ES-I3 (cell line): Measurements from ENCODE around the gene LAMC2.

ENCODE experiments used
- H3K36me3 ChIP-seq: 2 replicates; pipeline ENCODE4 v1.6.1; 2013; ENCODE audit warnings: mild to moderate bottlenecking, low read length, control low read depth, moderate library complexity; ENCODE audit not compliant: insufficient read depth
- H3K4me1 ChIP-seq: 2 replicates; pipeline ENCODE4 v1.6.1; 2013; ENCODE audit warnings: mild to moderate bottlenecking, control low read depth, low read length; ENCODE audit not compliant: insufficient read depth
- H3K9ac ChIP-seq: 2 replicates; pipeline ENCODE4 v1.6.1; 2013; ENCODE audit warnings: low read depth, mild to moderate bottlenecking, low read length, moderate library complexity
- H3K9me3 ChIP-seq: 2 replicates; pipeline ENCODE4 v1.6.1; 2013; ENCODE audit warnings: mild to moderate bottlenecking, low read length, moderate library complexity; ENCODE audit not compliant: control insufficient read depth, insufficient read depth

LAMC2 gene

GRCh38 chr1:183241471-183241870 is 55.4 kb downstream of the LAMC2 start:
- Histone ChIP-seq H3K4me1 (no peaks in the 10 kb centered on the region), H3K9ac (no peak overlapping the region), H3K36me3 (no peaks in the 10 kb centered on the region; the same call in none of the 2 replicates), H3K9me3 (no peaks in the 10 kb centered on the region)

- H3K9ac ChIP-seq, result no peak overlapping the region
- H3K36me3 ChIP-seq, result no peaks in the 10 kb centered on the region; the same call in none of the 2 replicates
Observed at GRCh38 chr1:183242556-183242955, 56.5 kb downstream of the LAMC2 start.

GRCh38 chr1:183243161-183244050 is 57.3 kb downstream of the LAMC2 start:
- H3K9me3 ChIP-seq, result no peaks in the 10 kb centered on the region
- H3K9ac ChIP-seq, result no peak overlapping the region
- no peaks in the 10 kb centered on the region for H3K4me1 ChIP-seq
- H3K36me3 ChIP-seq, result no peaks in the 10 kb centered on the region; the same call in none of the 2 replicates

More at GRCh38 chr1:183242556-183242955, 56.5 kb downstream of the LAMC2 start:
- Histone ChIP-seq H3K9me3 (no peaks in the 10 kb centered on the region), H3K4me1 (no peaks in the 10 kb centered on the region)

GRCh38 chr1:183244466-183244865 is 58.4 kb downstream of the LAMC2 start:
- Histone ChIP-seq H3K36me3 (no peaks in the 10 kb centered on the region; the same call in none of the 2 replicates), H3K9ac (no peak overlapping the region), H3K4me1 (no peaks in the 10 kb centered on the region), H3K9me3 (no peaks in the 10 kb centered on the region)

DNA sequence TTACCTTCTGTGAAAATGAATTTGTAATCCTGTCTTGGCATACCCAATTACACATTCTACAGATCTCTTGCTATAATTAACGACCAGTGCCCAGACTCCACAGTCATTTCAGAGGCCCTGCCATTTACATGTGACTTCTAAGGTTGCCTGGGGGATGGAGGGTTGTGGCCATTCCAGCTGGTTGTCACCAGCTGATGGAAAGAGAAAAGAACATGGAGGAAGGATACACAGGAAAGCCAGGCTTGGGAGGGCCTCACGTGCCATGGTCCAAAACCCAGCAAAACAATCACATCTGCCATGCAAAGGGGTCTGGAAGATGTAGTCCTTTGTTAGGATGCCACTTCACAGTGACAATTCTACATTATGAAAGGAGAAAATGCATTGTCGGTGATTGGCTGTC is 59.3 kb downstream of the LAMC2 start:
- no peaks in the 10 kb centered on the region for H3K4me1 ChIP-seq
- H3K9ac ChIP-seq, result no peak overlapping the region
- no peaks in the 10 kb centered on the region for H3K9me3 ChIP-seq
- no peaks in the 10 kb centered on the region; the same call in 1 of the 2 replicates for H3K36me3 ChIP-seq

- Histone ChIP-seq H3K36me3 (no peaks in the 10 kb centered on the region), H3K9ac (no peak overlapping the region), H3K9me3 (peaks cover 3% of the 10 kb centered on the region), H3K4me1 (no peaks in the 10 kb centered on the region)
Observed at GRCh38 chr1:183246436-183246835, 60.4 kb downstream of the LAMC2 start.

DNA sequence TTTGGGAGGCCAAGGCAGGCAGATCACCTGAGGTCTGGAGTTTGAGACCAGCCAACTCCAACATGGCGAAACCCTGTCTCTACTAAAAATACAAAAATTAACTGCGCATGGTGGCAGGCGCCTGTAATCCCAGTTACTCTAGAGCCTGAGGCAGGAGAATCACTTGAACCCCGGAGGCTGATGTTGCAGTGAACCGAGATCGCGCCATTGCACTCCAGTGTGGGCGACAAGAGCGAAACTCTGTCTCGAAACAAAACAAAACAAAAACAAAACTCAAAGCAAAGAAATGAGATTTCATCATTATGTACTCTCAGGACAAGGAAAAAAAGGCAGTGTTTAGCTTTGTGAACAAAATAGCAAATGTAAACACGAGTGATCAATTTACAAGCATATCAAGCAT is 61.0 kb downstream of the LAMC2 start:
- H3K4me1 ChIP-seq, result no peaks in the 10 kb centered on the region
- peaks cover 3% of the 10 kb centered on the region for H3K9me3 ChIP-seq
- no peak overlapping the region for H3K9ac ChIP-seq
- H3K36me3 ChIP-seq, result no peaks in the 10 kb centered on the region

GRCh38 chr1:183247484-183247883 is 61.4 kb downstream of the LAMC2 start:
- Histone ChIP-seq H3K4me1 (no peaks in the 10 kb centered on the region), H3K9ac (no peak overlapping the region), H3K9me3 (peaks cover 3% of the 10 kb centered on the region), H3K36me3 (no peaks in the 10 kb centered on the region)

DNA sequence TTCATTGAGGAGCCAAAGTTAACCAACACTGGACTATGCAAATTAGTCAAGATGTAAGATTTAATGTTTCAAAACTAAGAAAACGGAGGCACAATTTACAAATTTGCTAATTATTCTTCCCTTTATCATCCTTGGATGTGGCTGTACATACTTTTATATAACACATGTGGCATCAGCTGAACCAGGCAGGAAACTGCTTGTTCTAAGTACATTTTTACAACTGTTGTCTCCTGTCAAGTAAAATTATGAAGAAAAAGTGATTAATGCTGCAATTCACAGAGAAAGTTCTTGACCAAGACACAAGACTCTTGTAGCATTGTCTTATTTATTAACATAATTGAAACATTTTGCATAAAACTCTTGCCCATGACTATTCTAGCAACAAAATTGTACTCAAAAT is 61.9 kb downstream of the LAMC2 start:
- no peak overlapping the region for H3K9ac ChIP-seq
- peaks cover 3% of the 10 kb centered on the region for H3K9me3 ChIP-seq
- no peaks in the 10 kb centered on the region for H3K4me1 ChIP-seq
- no peaks in the 10 kb centered on the region for H3K36me3 ChIP-seq

- no peak overlapping the region for H3K9ac ChIP-seq
- peaks cover 3% of the 10 kb centered on the region for H3K9me3 ChIP-seq
- no peaks in the 10 kb centered on the region for H3K36me3 ChIP-seq
- H3K4me1 ChIP-seq, result no peaks in the 10 kb centered on the region
Observed at GRCh38 chr1:183248989-183249691, 63.1 kb downstream of the LAMC2 start.

DNA sequence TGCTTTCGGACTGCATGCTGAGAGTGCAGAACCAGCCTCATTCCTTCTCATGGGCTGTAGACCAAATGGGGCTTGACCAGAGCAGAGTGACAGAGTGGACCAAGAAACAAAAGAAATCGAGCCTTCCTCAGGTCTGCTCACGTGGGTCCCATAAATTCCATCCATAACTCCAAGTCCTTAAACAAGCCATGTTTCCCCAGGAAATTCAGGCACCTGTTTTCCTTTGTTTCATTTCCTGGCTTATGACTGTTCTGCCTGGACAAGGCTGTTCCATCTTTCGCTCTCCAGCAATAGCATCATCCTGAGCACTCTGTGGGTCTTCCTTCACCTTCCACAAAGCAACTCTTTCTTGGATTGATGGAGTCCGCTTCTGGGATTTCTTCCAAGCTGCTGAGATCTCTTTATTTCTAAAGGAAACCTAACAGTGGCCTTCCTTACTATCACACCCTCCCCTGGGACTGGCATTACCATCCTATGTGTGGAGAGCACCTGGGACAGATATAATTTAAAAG is 63.9 kb downstream of the LAMC2 start:
- H3K9me3 ChIP-seq, result peaks cover 7% of the 10 kb centered on the region
- H3K36me3 ChIP-seq, result no peaks in the 10 kb centered on the region
- no peaks in the 10 kb centered on the region for H3K4me1 ChIP-seq
- no peak overlapping the region for H3K9ac ChIP-seq

DNA sequence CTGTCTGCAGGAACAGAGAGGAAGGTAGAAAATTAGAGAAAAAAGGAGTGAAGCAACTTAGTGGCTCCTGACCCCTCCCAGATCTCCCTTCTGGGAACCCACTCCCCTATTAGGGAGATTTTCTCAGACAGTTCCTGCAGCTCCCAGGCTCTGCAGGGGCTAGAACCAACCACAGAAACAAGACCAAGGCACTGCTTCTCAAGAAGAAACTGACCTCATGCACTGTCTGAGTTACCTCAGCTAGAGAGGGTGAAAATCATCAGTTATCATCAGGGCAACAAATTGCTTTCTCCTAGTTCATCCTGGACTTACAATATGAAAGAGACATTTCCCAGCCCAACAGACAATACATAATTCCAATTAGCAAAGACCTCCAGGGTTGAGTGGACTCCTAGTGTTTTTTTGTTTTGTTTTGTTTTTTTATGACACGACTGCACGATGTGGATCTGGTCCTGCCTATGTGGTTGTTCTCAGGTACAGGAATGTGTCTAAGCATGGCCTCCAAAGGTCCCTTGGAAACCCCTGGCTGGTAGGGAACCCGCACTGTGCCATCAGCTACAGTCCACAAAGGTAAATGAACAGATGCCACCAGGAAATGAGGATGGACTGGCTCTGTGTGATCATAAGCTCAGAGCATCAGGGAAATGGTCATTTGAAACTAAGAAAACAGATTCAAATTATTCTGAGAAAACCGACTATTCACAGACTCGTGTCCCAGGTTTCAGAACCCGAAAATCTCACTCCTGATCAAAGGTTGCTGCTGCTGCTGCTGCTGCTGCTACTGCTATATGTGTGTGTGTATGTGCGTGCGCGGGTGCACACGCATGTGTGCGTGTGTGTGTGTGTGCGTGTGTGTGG is 65.3 kb downstream of the LAMC2 start:
- peaks cover 10% of the 10 kb centered on the region for H3K9me3 ChIP-seq
- H3K9ac ChIP-seq, result no peak overlapping the region
- no peaks in the 10 kb centered on the region for H3K36me3 ChIP-seq
- H3K4me1 ChIP-seq, result no peaks in the 10 kb centered on the region

GRCh38 chr1:183251959-183252450 is 65.9 kb downstream of the LAMC2 start:
- peaks cover 10% of the 10 kb centered on the region for H3K9me3 ChIP-seq
- no peaks in the 10 kb centered on the region for H3K4me1 ChIP-seq
- no peaks in the 10 kb centered on the region for H3K36me3 ChIP-seq
- no peak overlapping the region for H3K9ac ChIP-seq

GRCh38 chr1:183255073-183255472 is 69.0 kb downstream of the LAMC2 start:
- no peaks in the 10 kb centered on the region for H3K36me3 ChIP-seq
- 0 out of 2 replicates have a peak, but pooled peaks cover 2% of the 10 kb centered on the region for H3K4me1 ChIP-seq
- no peak overlapping the region for H3K9ac ChIP-seq
- H3K9me3 ChIP-seq, result peaks cover 10% of the 10 kb centered on the region
